ENCODE results near the gene RRBP1.

RRBP1 gene

DNA sequence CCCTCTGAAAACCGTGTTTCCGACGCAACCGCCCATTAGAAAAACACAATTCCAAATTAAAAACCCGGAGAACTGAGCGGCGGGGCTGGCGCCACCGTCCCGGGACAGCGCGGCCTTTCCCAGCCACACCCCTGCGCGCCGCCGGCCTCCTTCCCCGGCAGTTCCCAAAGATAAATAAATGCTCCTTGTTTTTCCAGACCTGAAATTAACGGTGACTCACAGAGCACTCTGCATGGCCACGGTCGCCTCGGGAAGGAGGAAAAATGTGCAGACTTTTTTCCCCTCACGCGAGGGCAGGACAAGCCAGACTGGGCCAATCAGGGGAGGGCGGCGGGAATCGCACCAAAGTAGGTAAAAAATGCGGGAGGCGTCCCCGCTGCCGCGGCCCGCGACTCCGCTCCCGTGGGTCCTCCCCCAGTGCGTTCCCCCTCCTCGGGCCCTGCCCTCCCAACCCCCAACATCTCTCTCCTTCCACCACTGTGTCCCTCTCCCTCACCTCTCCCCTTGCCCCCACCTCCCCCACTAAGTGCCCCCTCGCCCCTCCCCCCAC, 113.0 kb downstream of the RRBP1 start:
- ChIA-PET POLR2A (no interaction called here), CTCF (interaction anchor here (1.0 to 2.5 kb wide), 7 partner anchors 11 to 330 kb away, joined by 3 to 14 read pairs (median 5); partner anchors contain the start of gene RRBP1)
- DNase-seq (ENCODE audit: extremely low spot score) = peak; percentile 28
- TF ChIP-seq, protein P1, sequence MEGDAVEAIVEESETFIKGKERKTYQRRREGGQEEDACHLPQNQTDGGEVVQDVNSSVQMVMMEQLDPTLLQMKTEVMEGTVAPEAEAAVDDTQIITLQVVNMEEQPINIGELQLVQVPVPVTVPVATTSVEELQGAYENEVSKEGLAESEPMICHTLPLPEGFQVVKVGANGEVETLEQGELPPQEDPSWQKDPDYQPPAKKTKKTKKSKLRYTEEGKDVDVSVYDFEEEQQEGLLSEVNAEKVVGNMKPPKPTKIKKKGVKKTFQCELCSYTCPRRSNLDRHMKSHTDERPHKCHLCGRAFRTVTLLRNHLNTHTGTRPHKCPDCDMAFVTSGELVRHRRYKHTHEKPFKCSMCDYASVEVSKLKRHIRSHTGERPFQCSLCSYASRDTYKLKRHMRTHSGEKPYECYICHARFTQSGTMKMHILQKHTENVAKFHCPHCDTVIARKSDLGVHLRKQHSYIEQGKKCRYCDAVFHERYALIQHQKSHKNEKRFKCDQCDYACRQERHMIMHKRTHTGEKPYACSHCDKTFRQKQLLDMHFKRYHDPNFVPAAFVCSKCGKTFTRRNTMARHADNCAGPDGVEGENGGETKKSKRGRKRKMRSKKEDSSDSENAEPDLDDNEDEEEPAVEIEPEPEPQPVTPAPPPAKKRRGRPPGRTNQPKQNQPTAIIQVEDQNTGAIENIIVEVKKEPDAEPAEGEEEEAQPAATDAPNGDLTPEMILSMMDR (IDR thresholded peaks at IDR 0.05; ENCODE audit: control extremely low read depth, extremely low read depth, low read depth, missing control alignments) = no peak

DNA sequence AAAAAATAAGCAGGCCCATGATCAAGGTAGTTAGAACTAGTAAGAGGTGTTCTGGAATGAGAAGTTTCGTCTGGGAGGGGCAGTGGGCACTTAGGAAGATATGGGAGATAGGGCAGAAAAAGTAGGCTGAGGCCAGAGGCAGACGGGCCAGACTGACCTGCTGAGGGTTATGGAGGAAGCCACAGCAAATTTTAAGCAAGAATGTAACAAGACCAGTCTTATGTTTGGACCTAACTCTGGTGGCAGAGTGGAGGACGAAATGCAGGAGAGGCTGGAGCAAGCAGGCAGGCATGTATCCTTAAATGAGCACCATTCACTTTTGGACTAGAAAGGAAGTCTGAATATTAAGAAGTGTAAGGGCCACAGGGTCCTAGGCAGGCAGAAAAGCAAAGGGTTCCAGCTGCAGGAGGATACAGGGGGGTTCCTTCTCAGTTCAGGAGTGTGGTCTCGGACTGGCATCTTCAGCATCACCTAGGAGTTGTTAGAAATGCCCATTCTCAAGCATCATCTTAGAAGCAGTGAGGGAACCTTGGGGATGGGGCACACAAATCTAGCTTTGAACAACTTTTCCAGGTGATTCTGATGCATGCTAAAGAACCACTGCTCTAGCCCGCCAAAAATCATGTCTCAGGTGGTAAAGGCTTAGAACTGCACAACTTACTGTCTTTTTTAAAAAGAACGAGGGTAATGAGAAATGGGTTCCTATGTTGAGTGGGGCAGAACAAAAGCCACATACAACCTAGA, 113.8 kb downstream of the RRBP1 start:
- CTCF ChIA-PET = no interaction called here
- POLR2A ChIA-PET = no interaction called here
- no peak for DNase-seq (ENCODE audit: extremely low spot score)
- TF ChIP-seq, protein P1 (IDR thresholded peaks at IDR 0.05; ENCODE audit: control extremely low read depth, extremely low read depth, low read depth, missing control alignments) = no peak

DNA sequence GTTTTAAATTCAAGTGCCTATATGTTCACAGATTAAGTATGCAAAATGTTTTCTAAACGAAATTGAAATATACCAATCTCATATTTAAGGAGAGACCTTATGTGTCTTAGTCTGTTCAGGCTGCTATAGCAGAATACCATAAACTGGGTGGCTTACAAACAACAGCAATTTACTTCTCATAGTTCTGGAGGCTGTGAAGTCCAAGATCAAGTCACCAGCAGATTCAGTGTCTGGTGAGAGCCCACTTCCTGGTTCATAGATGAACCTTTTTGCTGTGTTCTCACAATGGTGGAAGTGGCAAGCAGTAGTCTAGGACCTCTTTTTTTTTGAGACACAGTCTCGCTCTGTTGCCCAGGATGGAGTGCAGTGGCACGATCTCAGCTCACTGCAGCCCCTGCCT, 115.7 kb downstream of the RRBP1 start:
- ChIA-PET POLR2A (no interaction called here), CTCF (interaction anchor here (1.5 to 1.8 kb wide), 2 partner anchors 27 to 61 kb away, joined by 3 to 5 read pairs; no protein-coding TSS in a partner anchor)
- TF ChIP-seq, protein P1 (IDR thresholded peaks at IDR 0.05; ENCODE audit: control extremely low read depth, extremely low read depth, low read depth, missing control alignments) = no peak
- DNase-seq (ENCODE audit: extremely low spot score) = no peak

DNA sequence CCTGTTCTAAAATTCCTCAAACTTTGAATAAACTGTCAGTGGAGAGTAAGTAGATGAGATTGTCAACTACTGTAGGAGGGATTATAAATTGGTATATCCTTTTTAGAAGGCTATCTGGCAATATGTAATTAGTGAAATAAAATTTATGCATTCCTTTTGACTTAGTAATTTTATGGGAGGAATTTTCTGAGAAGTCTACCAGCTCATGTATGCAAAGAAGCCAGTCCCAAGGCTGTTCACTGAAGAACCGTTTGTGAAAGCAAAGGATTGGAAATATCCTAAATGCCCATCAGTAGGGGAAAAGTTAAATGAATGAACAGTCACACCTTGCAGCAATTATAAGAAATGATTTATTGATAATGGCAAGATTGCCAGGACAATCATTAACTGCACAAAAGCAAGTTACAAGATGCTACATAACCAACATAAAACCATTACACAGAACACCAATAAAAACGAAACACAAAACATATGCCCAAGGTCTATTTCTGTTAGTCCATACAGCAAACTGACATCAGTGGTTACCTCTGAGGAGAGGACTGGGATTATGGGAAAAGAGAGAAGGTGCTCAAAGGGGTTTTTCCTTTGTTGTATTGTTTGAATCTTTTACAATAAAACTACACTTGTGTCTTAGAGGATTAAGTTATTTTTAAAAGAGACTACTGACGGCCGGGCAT, 116.7 kb downstream of the RRBP1 start:
- POLR2A ChIA-PET = no interaction called here
- no peak for DNase-seq (ENCODE audit: extremely low spot score)
- CTCF ChIA-PET = interaction anchor here (1.5 to 1.8 kb wide), 2 partner anchors 26 to 60 kb away, joined by 3 to 5 read pairs; no protein-coding TSS in a partner anchor
- TF ChIP-seq, protein P1 (IDR thresholded peaks at IDR 0.05; ENCODE audit: control extremely low read depth, extremely low read depth, low read depth, missing control alignments) = no peak
